ENCODE results near the gene LOXL1. TPM values are rescaled to one million over a fixed set of nuclear protein-coding genes. Genes with fewer than 3 reads are reported as not detected.

The LOXL1 gene
- total and polyA plus RNA-seq, 2 of the 13 experiments (the other 11 are each of a cell fraction or from before 2014, with no cell fraction given), result 0.51 to 1.3 TPM

- TF ChIP-seq FOSL1 (CRISPR knock-in tag; IDR thresholded peaks at IDR 0.05; ENCODE audit: borderline replicate concordance), result no peak
- peak; percentile 77 for TF ChIP-seq ZNF574 (CRISPR knock-in tag; IDR thresholded peaks at IDR 0.05)
- TF ChIP-seq TEF (CRISPR knock-in tag; IDR thresholded peaks at IDR 0.05), result peak; percentile 97
- no peak for TF ChIP-seq FOXM1 (CRISPR knock-in tag; IDR thresholded peaks at IDR 0.05)
- TF ChIP-seq HNRNPK (IDR thresholded peaks at IDR 0.05; ENCODE audit: low read depth, low read length, poor library complexity, severe bottlenecking), result no peak
- no peak for TF ChIP-seq ZFP37 (CRISPR knock-in tag; IDR thresholded peaks at IDR 0.05; ENCODE audit: borderline replicate concordance)
- no peak for TF ChIP-seq PHB2 (IDR thresholded peaks at IDR 0.05; ENCODE audit: partially characterized antibody)
- TF ChIP-seq RXRA (CRISPR knock-in tag; IDR thresholded peaks at IDR 0.05), result peak; percentile 56
- TF ChIP-seq POLR2AphosphoS2 (IDR thresholded peaks at IDR 0.05; ENCODE audit: low read depth, low read length), result no peak
- TF ChIP-seq BCL6 (CRISPR knock-in tag; IDR thresholded peaks at IDR 0.05), result peak; percentile 74
- no peak for TF ChIP-seq BRCA1 (CRISPR knock-in tag; IDR thresholded peaks at IDR 0.05)
- no peak for TF ChIP-seq ZNF124 (CRISPR knock-in tag; IDR thresholded peaks at IDR 0.05)
- TF ChIP-seq ZNF30 (CRISPR knock-in tag; IDR thresholded peaks at IDR 0.05), result no peak
- no peak for TF ChIP-seq ZNF510 (CRISPR knock-in tag; IDR thresholded peaks at IDR 0.05; ENCODE audit: low read depth)
- TF ChIP-seq POLR2G (IDR thresholded peaks at IDR 0.05; ENCODE audit: low read depth, low read length), result peak; percentile 33; the same call in 1 of the 2 replicates
- TF ChIP-seq ZFY (CRISPR knock-in tag; IDR thresholded peaks at IDR 0.05), result peak; percentile 67
- TF ChIP-seq RARA (CRISPR knock-in tag; IDR thresholded peaks at IDR 0.05), result peak; percentile 68
- no peak for TF ChIP-seq ZNF660 (CRISPR knock-in tag; IDR thresholded peaks at IDR 0.05; ENCODE audit: borderline replicate concordance, low read depth)
- TF ChIP-seq IRF2 (CRISPR knock-in tag; IDR thresholded peaks at IDR 0.05), result peak; percentile 75; the same call in 1 of the 2 replicates
- TF ChIP-seq ZBTB25 (CRISPR knock-in tag; IDR thresholded peaks at IDR 0.05), result 0 out of 2 replicates have a peak, but pooled peaks have one; percentile 20
- TF ChIP-seq UBTF (CRISPR knock-in tag; IDR thresholded peaks at IDR 0.05), result peak; percentile 55; the same call in 1 of the 2 replicates
- 0 out of 2 replicates have a peak, but pooled peaks have one; percentile 27 for TF ChIP-seq PHF21A (CRISPR knock-in tag; IDR thresholded peaks at IDR 0.05)
- TF ChIP-seq ZNF317 (CRISPR knock-in tag; IDR thresholded peaks at IDR 0.05), result no peak
- TF ChIP-seq MAX (IDR thresholded peaks at IDR 0.05), result peak; percentile 30; the same call in 1 of the 2 replicates
These were observed 24.7 kb downstream of the LOXL1 start (continued) for GRCh38 chr15:73950831-73951561.
